HepG2 (cell line): Measurements from ENCODE around the gene ECHS1. TPM values are rescaled to one million over a fixed set of nuclear protein-coding genes. Genes with fewer than 3 reads are reported as not detected.
A peak's percentile ranks its signal among the peaks of the same experiment; 100 is the strongest.

Experiments
- ADNP ChIP-seq: sonication (generic); formaldehyde crosslinking; IDR thresholded peaks from 2 replicates; pipeline ENCODE4 v1.4.0; 2020; ENCODE audit warnings: missing genetic modification reagents
- ARNT2 ChIP-seq: sonication (generic); formaldehyde crosslinking; IDR thresholded peaks from 2 replicates; pipeline ENCODE4 v1.8.0; 2022; ENCODE audit warnings: mild to moderate bottlenecking, low read depth, missing genetic modification reagents, moderate library complexity
- CREM ChIP-seq, 2 experiments: sonication (generic) in 1 of 2; formaldehyde crosslinking in 1 of 2; IDR thresholded peaks; 2 replicates each; pipeline versions ENCODE4 v1.4.0 to v1.6.1; 2016 to 2020; ENCODE audit warnings: antibody characterized with exemption in 1 of 2, mild to moderate bottlenecking in 1 of 2, missing genetic modification reagents in 1 of 2
- FOXM1 ChIP-seq: sonication (generic); formaldehyde crosslinking; IDR thresholded peaks from 2 replicates; pipeline ENCODE4 v1.5.0; 2020; ENCODE audit warnings: missing genetic modification reagents
- HOXD1 ChIP-seq: sonication (generic); formaldehyde crosslinking; IDR thresholded peaks from 2 replicates; pipeline ENCODE4 v1.5.0; 2020; ENCODE audit warnings: missing genetic modification reagents
- PAWR ChIP-seq: sonication (generic); formaldehyde crosslinking; IDR thresholded peaks from 2 replicates; pipeline ENCODE4 v1.4.0; 2020; ENCODE audit warnings: missing genetic modification reagents, mild to moderate bottlenecking, borderline replicate concordance
- PHF5A ChIP-seq: IDR thresholded peaks from one replicate; pipeline ENCODE4 v1.6.1; 2018; ENCODE audit warnings: low read depth, missing genetic modification reagents; ENCODE audit not compliant: unreplicated experiment
- RBM22 ChIP-seq: fragments of 200-400 bp; formaldehyde crosslinking; optimal IDR thresholded peaks from 2 replicates; pipeline ENCODE3; 2017; ENCODE audit warnings: mild to moderate bottlenecking, low read length, moderate library complexity
- SALL2 ChIP-seq: sonication (generic); formaldehyde crosslinking; IDR thresholded peaks from 2 replicates; pipeline ENCODE4 v1.8.1; 2023; ENCODE audit warnings: mild to moderate bottlenecking, missing genetic modification reagents, inconsistent platforms
- SP1 ChIP-seq, 2 experiments: fragments of 450-650 bp in 1 of 2; sonication (generic) in 1 of 2; formaldehyde crosslinking in 1 of 2; IDR thresholded peaks; 2 replicates each; pipeline versions ENCODE4 v1.4.0 to v1.6.1; 2016 to 2020; ENCODE audit warnings: missing genetic modification reagents in 1 of 2
- ZFP36 ChIP-seq: fragments of 150-350 bp; IDR thresholded peaks from 2 replicates; pipeline ENCODE4 v1.6.1; 2018; ENCODE audit warnings: borderline replicate concordance, low read length, low read depth; ENCODE audit not compliant: partially characterized antibody
- ZNF33B ChIP-seq: sonication (generic); formaldehyde crosslinking; IDR thresholded peaks from 2 replicates; pipeline ENCODE4 v1.5.1; 2020; ENCODE audit warnings: mild to moderate bottlenecking, missing genetic modification reagents
- ZNF382 ChIP-seq: sonication (generic); formaldehyde crosslinking; IDR thresholded peaks from 2 replicates; pipeline ENCODE4 v1.5.0; 2020; ENCODE audit warnings: missing genetic modification reagents, mild to moderate bottlenecking, borderline replicate concordance
- ZNF616 ChIP-seq: sonication (generic); formaldehyde crosslinking; IDR thresholded peaks from 2 replicates; pipeline ENCODE4 v1.5.0; 2020; ENCODE audit warnings: low read depth, mild to moderate bottlenecking, missing genetic modification reagents
- ZNF724P ChIP-seq: sonication (generic); formaldehyde crosslinking; IDR thresholded peaks from 2 replicates; pipeline ENCODE4 v1.8.0; 2022; ENCODE audit warnings: missing genetic modification reagents, borderline replicate concordance
- polyA plus RNA-seq, 8 experiments: library from polyadenylated mRNA; depleted of rRNA in 3 of 8; stranded (reverse) in 7 of 8; unstranded in 1 of 8; fragments of >200 nt; fragmentation: Illumina TruSeq in 4 of 8; extraction: Trizol in 4 of 8; gene quantifications; 2 replicates each; pipeline versions ENCODE4 v1.2.1 to v1.2.3, GENCODE V29; 2011 to 2016; ENCODE audit warnings: low read depth in 4 of 8, missing spikeins in 1 of 8, mixed read lengths in 1 of 8; ENCODE audit not compliant: insufficient read depth in 1 of 8
- total RNA-seq, 5 experiments: library from RNA; depleted of rRNA; stranded (reverse); fragments of >200 nt; fragmentation: Illumina TruSeq; extraction: Trizol; gene quantifications; 2 replicates each; pipeline ENCODE4 v1.2.3, GENCODE V29; 2016; ENCODE audit warnings: low read depth in 1 of 5
- TF ChIP-seq, protein P1 (sequence below): sonication (generic); formaldehyde crosslinking; IDR thresholded peaks from 2 replicates; pipeline ENCODE4 v1.4.0; 2020; ENCODE audit warnings: missing genetic modification reagents, borderline replicate concordance
- TF ChIP-seq, protein P2 (sequence below): sonication (generic); formaldehyde crosslinking; IDR thresholded peaks from 2 replicates; pipeline ENCODE4 v1.4.0; 2020; ENCODE audit warnings: mild to moderate bottlenecking, missing genetic modification reagents
- TF ChIP-seq, protein P3 (sequence below): sonication (generic); formaldehyde crosslinking; IDR thresholded peaks from 2 replicates; pipeline ENCODE4 v1.8.1; 2023; ENCODE audit warnings: mild to moderate bottlenecking, moderate library complexity, missing genetic modification reagents
- TF ChIP-seq, protein P4 (sequence below): sonication (generic); formaldehyde crosslinking; IDR thresholded peaks from 2 replicates; pipeline ENCODE4 v1.4.0; 2020; ENCODE audit warnings: missing genetic modification reagents

ECHS1 gene
- total and polyA plus RNA-seq, 2 of the 13 experiments (the other 11 are each of a cell fraction or from before 2014, with no cell fraction given): 32.7 to 195 TPM

DNA sequence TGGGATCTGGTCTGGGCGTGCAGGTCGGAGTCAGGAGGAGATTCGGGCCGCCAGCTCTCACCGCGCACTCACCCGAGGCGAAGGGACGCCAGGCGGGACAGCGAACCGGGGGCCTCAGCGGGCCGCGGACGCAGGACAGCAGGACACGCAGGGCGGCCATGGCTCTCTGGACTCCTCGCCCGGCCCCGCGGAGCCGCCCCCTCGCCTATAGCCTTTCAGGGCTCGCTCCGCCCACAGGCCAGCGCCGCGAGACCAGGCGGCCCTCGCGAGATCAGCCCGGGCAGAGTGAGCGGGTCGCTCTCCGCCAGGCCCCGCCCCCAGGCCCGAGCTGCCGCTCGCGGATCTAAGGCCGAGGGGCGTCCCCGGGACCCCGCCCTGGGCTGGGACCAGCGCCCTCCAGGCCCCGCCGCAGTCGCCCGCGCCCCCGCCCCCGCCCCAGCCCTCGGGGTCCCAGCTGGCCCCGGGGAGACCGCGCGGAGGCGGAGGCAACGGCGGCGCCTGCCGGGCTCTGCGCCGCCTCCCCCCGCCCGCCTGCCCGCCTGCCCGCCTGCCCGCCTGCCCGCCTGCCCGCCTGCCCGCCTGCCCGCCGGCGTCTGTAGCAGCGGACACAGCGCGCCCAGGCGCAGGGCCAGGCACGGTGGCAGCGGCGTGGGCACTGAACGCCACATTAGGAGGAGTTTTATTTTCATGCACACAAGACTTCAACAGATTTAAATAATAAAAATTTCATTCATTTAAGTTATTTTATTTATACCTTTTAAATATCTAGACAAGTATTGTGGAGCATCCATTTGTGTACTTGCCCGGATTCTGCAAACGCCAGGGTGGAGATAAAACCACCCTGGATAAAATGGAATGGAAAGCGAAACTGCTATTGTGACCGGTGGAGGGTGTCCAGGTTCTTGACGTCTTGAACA is at the start of gene ECHS1 (continued):
- TF ChIP-seq ZNF616 (CRISPR knock-in tag): peak; percentile 56; the same call in 1 of the 2 replicates
- TF ChIP-seq, protein P1, sequence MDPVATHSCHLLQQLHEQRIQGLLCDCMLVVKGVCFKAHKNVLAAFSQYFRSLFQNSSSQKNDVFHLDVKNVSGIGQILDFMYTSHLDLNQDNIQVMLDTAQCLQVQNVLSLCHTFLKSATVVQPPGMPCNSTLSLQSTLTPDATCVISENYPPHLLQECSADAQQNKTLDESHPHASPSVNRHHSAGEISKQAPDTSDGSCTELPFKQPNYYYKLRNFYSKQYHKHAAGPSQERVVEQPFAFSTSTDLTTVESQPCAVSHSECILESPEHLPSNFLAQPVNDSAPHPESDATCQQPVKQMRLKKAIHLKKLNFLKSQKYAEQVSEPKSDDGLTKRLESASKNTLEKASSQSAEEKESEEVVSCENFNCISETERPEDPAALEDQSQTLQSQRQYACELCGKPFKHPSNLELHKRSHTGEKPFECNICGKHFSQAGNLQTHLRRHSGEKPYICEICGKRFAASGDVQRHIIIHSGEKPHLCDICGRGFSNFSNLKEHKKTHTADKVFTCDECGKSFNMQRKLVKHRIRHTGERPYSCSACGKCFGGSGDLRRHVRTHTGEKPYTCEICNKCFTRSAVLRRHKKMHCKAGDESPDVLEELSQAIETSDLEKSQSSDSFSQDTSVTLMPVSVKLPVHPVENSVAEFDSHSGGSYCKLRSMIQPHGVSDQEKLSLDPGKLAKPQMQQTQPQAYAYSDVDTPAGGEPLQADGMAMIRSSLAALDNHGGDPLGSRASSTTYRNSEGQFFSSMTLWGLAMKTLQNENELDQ (CRISPR knock-in tag): no peak
- no peak for TF ChIP-seq ADNP (CRISPR knock-in tag)
- peak; percentile 50; the same call in 1 of the 2 replicates for TF ChIP-seq HOXD1 (CRISPR knock-in tag)
- TF ChIP-seq, protein P2, sequence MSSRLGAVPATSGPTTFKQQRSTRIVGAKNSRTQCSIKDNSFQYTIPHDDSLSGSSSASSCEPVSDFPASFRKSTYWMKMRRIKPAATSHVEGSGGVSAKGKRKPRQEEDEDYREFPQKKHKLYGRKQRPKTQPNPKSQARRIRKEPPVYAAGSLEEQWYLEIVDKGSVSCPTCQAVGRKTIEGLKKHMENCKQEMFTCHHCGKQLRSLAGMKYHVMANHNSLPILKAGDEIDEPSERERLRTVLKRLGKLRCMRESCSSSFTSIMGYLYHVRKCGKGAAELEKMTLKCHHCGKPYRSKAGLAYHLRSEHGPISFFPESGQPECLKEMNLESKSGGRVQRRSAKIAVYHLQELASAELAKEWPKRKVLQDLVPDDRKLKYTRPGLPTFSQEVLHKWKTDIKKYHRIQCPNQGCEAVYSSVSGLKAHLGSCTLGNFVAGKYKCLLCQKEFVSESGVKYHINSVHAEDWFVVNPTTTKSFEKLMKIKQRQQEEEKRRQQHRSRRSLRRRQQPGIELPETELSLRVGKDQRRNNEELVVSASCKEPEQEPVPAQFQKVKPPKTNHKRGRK: no peak
- no peak for TF ChIP-seq PHF5A
- TF ChIP-seq SP1 (IDR thresholded peaks at IDR 0.05): 0 out of 2 replicates have a peak, but pooled peaks have one; percentile 53
- peak; percentile 68 for TF ChIP-seq SP1 (CRISPR knock-in tag; IDR thresholded peaks at IDR 0.05)
- TF ChIP-seq ZFP36: no peak
- TF ChIP-seq, protein P3, sequence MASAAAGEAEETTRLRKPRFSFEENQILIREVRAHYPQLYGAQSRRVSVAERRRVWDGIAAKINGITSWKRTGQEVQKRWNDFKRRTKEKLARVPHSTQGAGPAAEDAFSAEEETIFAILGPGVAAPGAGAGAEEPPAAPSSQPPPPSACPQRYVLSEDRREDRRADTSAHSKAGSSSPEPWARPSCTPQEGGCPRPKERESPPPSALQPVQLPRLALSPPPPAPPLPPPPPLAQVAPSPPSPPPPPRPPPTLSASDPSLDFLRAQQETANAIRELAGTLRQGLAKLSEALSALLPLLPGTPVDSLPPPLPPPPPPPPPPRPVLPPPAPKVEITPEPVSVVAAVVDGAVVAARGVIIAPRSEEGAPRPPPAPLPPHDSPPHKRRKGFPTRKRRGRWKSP (CRISPR knock-in tag): no peak
- no peak for TF ChIP-seq ZNF724P (CRISPR knock-in tag)
- no peak for TF ChIP-seq CREM (IDR thresholded peaks at IDR 0.05)
- no peak for TF ChIP-seq CREM (CRISPR knock-in tag; IDR thresholded peaks at IDR 0.05)
- no peak for TF ChIP-seq ZNF382 (CRISPR knock-in tag)
- peak; percentile 89; the same call in 1 of the 2 replicates for TF ChIP-seq ARNT2 (CRISPR knock-in tag)
- no peak for TF ChIP-seq ZNF33B (CRISPR knock-in tag)
- no peak for TF ChIP-seq SALL2 (CRISPR knock-in tag)
- no peak for TF ChIP-seq FOXM1 (CRISPR knock-in tag)
- TF ChIP-seq RBM22: no peak
- TF ChIP-seq PAWR (CRISPR knock-in tag): no peak
- TF ChIP-seq, protein P4, sequence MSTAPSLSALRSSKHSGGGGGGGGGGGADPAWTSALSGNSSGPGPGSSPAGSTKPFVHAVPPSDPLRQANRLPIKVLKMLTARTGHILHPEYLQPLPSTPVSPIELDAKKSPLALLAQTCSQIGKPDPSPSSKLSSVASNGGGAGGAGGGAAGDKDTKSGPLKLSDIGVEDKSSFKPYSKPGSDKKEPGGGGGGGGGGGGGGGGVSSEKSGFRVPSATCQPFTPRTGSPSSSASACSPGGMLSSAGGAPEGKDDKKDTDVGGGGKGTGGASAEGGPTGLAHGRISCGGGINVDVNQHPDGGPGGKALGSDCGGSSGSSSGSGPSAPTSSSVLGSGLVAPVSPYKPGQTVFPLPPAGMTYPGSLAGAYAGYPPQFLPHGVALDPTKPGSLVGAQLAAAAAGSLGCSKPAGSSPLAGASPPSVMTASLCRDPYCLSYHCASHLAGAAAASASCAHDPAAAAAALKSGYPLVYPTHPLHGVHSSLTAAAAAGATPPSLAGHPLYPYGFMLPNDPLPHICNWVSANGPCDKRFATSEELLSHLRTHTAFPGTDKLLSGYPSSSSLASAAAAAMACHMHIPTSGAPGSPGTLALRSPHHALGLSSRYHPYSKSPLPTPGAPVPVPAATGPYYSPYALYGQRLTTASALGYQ (CRISPR knock-in tag): no peak
